Heart left ventricle (tissue), 13 donors: ENCODE results near the gene MACF1.

Experiments used
- POLR2A ChIP-seq, 2 donors: fragments of 450-650 bp; IDR thresholded peaks; one replicate each; pipeline ENCODE4 v1.6.1; 2017; ENCODE audit warnings: antibody characterized with exemption in 2 of 2, mild to moderate bottlenecking in 2 of 2, moderate library complexity in 2 of 2
- TF ChIP-seq, protein P1 (sequence below), 12 donors: fragments of 200-600 bp; sonication (generic) in 4 of 12; IDR thresholded peaks; one replicate each; pipeline versions ENCODE4 v1.5.0 to v1.8.0; 2018 to 2022; ENCODE audit warnings: antibody characterized with exemption in 12 of 12, mild to moderate bottlenecking in 5 of 12
- donor health status: ischemic (EF 13 %, LVEDD 7.1; RV severe dilation, severe dysfunction).
- donor health status: DM: no; HTN: yes; CAD: no.
- donor health status: DM: no; HTN: no; CAD: no.
- donor health status: ischemic (EF 25% LVEDD 6.9; RV normal size, moderate dysfunction).
- donor health status: ischemic (EF 25% LVEDD 5.7; RV mildly dilated, moderate dysfunction).
- donor health status: ischemic (EF 35%, LVEDD 5.7; RV mildly dilated, moderate dysfunction).
- donor health status: nonischemic (EF 11% LVEDD 7.7; RV severe dilation, severe dysfunction).
- donor health status: DM: yes; HTN: yes; CAD: no.
- donor health status: PGD.
- donor health status: ischemic (EF 29% LVEDD 5.4; RV normal size, mild dysfunction).
- donor health status: nonischemic (EF 23%, LVEDD 6.1; RV moderate dilation, normal function).

- no peak for TF ChIP-seq POLR2A (IDR thresholded peaks at IDR 0.05)
- TF ChIP-seq, protein P1, sequence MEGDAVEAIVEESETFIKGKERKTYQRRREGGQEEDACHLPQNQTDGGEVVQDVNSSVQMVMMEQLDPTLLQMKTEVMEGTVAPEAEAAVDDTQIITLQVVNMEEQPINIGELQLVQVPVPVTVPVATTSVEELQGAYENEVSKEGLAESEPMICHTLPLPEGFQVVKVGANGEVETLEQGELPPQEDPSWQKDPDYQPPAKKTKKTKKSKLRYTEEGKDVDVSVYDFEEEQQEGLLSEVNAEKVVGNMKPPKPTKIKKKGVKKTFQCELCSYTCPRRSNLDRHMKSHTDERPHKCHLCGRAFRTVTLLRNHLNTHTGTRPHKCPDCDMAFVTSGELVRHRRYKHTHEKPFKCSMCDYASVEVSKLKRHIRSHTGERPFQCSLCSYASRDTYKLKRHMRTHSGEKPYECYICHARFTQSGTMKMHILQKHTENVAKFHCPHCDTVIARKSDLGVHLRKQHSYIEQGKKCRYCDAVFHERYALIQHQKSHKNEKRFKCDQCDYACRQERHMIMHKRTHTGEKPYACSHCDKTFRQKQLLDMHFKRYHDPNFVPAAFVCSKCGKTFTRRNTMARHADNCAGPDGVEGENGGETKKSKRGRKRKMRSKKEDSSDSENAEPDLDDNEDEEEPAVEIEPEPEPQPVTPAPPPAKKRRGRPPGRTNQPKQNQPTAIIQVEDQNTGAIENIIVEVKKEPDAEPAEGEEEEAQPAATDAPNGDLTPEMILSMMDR (IDR thresholded peaks at IDR 0.05): no peak
Measured at GRCh38 chr1:39360731-39361130, 156.2 kb downstream of the MACF1 start.
